ENCODE results near the gene NME4.
"Not testable (repeated sequence)": the region's sequence is repeated elsewhere in the genome, so short reads cannot be mapped to it uniquely, and the experiment has no call there.

The NME4 gene

GRCh38 chr16:400061-400591, 3.1 kb downstream of the NME4 start:
- no peak for DNase-seq

GRCh38 chr16:401468-402348, 4.7 kb downstream of the NME4 start, which contains the start of gene DECR2:
Gene DECR2 (plus strand): TSS chr16:401885. CDS start chr16:401964, 79 bp downstream.
- DNase-seq, result peak; percentile 67

GRCh38 chr16:404971-405486, 8.0 kb downstream of the NME4 start:
- DNase-seq, result no peak

- DNase-seq, result no peak
Measured at GRCh38 chr16:405548-406506, 8.8 kb downstream of the NME4 start.

- no peak for DNase-seq
Measured at GRCh38 chr16:407253-407652, 10.3 kb downstream of the NME4 start.

GRCh38 chr16:410516-411178, 13.6 kb downstream of the NME4 start:
- DNase-seq, result no peak

DNA sequence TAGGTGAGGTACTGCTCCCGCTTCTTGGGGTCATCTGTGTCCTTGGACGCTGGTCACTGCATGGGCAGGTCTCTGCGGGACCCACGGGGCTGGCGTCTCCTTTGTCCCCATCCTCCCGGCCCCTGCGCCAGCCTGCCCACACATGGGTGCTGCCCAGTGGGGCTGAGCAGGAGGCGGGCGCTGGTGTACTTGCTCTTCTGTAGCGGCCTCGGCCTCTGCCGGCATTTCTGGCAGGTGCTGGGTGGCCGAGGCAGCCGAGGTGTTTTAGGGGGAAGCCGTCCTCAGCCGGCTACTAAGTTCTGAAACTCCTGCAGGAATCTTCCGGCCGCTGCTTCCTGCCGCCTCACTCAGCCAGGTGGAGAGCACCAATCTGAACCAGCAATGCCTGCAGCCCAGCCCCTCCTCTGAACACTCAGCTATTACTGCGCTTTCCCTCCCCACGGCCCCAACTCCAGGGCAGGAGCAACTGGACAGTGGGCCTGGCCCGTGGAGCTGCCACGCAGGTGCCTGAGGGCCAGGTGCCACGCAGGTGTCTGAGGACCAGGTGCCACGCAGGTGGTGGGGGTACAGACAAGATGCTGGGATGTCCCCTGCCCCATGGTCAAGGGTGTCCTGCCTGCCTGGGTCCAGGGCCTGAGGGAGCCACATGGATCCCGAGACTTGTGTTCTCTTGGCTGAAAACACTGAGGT, 14.7 kb downstream of the NME4 start:
- DNase-seq, result no peak

DNA sequence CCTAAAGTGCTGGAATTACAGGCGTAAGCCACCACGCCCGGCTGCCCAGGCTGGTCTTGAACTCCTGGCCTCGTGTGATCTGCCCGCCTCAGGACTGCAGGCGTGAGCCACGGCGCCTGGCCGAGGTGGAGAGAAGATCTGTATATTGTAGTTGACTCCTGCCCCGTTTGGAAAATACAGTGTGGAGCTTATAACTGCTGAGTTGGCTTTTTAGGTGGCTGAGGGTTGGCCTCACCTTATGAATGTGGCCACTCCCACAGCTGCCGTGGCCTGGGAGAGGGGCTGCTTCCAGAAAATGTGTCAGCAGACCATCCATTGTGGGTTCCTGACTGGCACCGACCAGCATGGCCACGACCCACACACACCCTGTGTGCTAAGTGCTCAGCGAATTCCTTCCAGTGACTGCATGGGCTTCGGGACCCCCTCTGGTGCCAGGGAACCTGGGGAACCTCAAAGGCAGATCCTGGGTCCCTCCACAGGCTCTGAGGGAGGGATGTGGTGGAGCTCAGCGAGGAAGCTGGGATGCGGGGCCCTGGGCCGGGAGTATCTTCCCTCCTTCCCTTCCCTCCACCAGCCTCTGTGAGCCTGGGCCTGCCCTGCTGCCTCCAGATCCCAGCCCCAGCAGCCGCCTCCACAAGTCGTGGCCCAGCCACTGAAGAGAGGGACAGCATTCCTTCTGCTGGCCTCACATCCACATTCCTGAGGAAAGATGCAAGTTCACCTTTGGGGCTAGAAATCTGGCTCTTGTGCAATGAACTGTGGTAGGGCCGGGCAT, 17.6 kb downstream of the NME4 start:
- no peak for DNase-seq

- DNase-seq, result not testable (repeated sequence)
Measured at GRCh38 chr16:415170-415498, 18.1 kb downstream of the NME4 start.

DNA sequence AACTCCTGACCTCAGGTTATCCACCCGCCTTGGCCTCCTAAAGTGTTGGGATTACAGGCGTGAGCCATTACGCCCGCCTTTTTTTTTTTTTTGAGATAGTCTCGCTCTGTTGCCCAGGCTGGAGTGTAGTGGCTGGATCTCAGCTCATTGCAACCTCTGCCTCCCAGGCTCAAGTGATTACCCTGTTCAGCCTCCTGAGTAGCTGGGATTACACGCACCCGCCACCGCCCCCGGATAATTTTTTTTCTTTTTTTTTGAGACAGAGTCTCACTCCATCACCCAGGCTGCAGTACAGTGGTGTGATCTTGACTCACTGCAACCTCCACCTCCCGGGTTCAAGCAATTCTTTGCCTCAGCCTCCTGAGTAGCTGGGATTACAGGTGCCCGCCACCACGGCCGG, 25.2 kb downstream of the NME4 start:
- not testable (repeated sequence) for DNase-seq

GRCh38 chr16:424033-424622, 27.1 kb downstream of the NME4 start:
- no peak for DNase-seq

DNA sequence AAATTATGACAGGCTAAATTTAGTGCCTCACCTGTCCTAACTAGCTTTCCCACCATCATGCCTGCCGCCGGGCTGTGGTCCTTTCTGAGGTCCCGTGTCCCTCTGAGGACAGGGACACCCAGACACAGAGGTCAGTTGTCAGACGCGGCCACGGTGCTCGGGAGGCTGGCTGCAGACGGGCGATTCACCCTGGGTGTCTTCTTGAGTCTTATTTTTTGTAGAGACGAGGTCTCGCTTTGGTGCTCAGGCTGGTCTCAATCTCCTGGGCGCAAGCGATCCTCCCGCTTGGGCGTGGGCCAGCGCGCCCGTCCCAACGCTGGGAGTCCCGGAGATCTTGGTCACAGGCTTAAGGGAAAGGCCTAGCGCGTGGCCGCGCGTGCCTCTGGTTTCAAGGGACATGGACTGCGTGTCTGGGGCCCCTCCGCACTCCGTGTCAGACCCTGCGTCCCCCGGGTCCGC, 27.7 kb downstream of the NME4 start:
- DNase-seq, result no peak

DNA sequence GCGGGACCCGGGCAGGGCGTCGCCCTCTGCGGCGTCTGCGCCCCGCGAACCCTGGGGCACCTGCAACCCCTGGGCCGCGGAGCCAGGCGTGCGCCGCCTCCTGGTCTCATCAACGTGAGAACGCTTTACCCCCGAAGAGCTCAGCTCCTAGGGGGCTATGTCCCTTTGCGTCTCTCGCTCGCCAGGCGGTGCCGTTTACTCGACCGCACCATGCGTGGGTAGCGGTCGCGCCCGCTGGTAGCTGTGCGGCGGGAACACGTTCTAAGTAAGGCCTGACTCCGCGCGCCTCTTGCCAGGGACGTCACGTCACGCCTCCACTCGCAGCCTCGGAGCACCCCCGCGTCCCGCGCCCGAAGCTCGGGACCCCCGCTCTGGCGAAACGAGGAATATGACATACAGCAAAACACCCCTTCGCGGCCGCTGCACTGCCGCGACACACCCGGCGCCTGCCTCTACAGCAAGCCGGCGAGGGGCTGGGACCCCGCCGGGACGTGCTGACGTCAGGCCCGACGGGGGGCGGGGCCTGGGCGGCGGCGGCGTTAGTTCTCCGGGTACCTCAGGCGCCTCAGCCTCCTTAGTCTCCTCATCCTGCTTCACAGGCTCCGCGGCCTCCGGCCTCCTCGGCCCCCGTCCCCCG, 28.2 kb downstream of the NME4 start, which contains the start of gene RAB11FIP3:
TSS of gene RAB11FIP3 (plus strand) at position 568 of the 637 bp plus-strand sequence. CDS start 358 bp downstream, outside the sequence.
- DNase-seq, result peak; percentile 58

- no peak for DNase-seq
Measured at GRCh38 chr16:425740-426114, 28.7 kb downstream of the NME4 start.

- DNase-seq, result no peak
Measured at GRCh38 chr16:426115-426905, 29.3 kb downstream of the NME4 start.

- DNase-seq, result no peak
Measured at GRCh38 chr16:426906-427249, 29.9 kb downstream of the NME4 start.

- DNase-seq, result no peak
Measured at GRCh38 chr16:427250-427649, 30.3 kb downstream of the NME4 start.

- DNase-seq, result no peak
Measured at GRCh38 chr16:430904-431303, 33.9 kb downstream of the NME4 start.

DNA sequence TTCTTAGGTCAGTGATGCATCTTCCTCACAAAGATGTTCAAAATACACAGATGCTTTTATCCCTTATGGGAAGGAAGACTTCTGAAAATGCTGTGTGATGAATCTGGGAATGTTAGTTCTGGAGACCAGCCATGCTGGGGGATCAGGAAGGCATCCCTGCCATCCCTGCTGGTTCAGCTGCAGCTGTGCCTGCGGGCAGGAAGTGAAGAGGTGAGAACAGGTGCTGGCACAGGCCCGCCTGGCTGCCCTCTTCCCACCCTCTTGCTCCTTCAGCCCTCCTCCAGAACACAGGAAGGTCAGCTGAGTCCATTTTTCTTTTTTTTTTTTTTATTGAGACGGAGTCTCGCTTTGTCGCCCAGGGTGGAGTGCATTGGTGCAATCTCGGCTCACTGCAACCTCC, 43.6 kb downstream of the NME4 start:
- no peak for DNase-seq

Measured in GF-D8 (cell line).